ENCODE results near the gene NXN.

The NXN gene

DNA sequence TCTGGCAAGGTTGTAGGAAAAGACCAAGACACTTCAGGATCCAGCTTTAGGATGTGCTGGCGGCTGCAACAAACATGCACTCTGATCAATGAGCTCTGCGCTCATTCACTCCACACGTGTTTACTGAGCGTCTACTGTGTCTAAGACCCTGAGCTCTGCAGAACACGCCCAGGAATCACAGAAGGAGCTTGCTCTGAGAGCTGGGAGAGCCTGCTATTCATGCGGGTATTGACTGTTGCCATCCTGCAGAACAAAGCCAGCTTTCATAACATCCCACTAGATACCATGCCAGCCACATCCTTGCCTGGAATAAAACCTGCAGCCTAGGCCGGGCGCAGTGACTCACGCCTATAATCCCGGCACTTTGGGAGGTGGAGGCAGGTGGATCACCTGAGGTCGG is 44.1 kb downstream of the NXN start:
- no peaks in the 10 kb centered on the region for H3K36me3 ChIP-seq (ENCODE audit: control insufficient read depth, low read length)
- H3K4me1 ChIP-seq (ENCODE audit: control insufficient read depth, low read length), result no peaks in the 10 kb centered on the region
- no peak overlapping the region for H3K4me2 ChIP-seq (ENCODE audit: low read length)
- no peak overlapping the region for H3K27ac ChIP-seq (ENCODE audit: low read depth, low read length)
- H3K4me3 ChIP-seq (ENCODE audit: low read length), result no peak overlapping the region
- no peaks in the 10 kb centered on the region for H3F3A ChIP-seq (ENCODE audit: control insufficient read depth, insufficient read depth)
- H3K9me3 ChIP-seq (ENCODE audit: control insufficient read depth, insufficient read depth, low read length), result no peaks in the 10 kb centered on the region
- H4K20me1 ChIP-seq (ENCODE audit: control insufficient read depth, insufficient read depth, low read depth, low read length), result no peaks in the 10 kb centered on the region
- H3K27me3 ChIP-seq (ENCODE audit: control insufficient read depth, low read length), result no peaks in the 10 kb centered on the region
- TF ChIP-seq, protein P1, sequence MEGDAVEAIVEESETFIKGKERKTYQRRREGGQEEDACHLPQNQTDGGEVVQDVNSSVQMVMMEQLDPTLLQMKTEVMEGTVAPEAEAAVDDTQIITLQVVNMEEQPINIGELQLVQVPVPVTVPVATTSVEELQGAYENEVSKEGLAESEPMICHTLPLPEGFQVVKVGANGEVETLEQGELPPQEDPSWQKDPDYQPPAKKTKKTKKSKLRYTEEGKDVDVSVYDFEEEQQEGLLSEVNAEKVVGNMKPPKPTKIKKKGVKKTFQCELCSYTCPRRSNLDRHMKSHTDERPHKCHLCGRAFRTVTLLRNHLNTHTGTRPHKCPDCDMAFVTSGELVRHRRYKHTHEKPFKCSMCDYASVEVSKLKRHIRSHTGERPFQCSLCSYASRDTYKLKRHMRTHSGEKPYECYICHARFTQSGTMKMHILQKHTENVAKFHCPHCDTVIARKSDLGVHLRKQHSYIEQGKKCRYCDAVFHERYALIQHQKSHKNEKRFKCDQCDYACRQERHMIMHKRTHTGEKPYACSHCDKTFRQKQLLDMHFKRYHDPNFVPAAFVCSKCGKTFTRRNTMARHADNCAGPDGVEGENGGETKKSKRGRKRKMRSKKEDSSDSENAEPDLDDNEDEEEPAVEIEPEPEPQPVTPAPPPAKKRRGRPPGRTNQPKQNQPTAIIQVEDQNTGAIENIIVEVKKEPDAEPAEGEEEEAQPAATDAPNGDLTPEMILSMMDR (IDR thresholded peaks at IDR 0.05; ENCODE audit: low read depth, low read length, poor library complexity, severe bottlenecking), result no peak
- TF ChIP-seq EZH2phosphoT487 (IDR thresholded peaks at IDR 0.05; ENCODE audit: borderline replicate concordance, low read length), result no peak
- no peaks in the 10 kb centered on the region for H3K9me2 ChIP-seq (replicated peaks; ENCODE audit: control insufficient read depth, low read length)
- no peaks in the 10 kb centered on the region for H3K79me2 ChIP-seq (ENCODE audit: control insufficient read depth, low read length)

DNA sequence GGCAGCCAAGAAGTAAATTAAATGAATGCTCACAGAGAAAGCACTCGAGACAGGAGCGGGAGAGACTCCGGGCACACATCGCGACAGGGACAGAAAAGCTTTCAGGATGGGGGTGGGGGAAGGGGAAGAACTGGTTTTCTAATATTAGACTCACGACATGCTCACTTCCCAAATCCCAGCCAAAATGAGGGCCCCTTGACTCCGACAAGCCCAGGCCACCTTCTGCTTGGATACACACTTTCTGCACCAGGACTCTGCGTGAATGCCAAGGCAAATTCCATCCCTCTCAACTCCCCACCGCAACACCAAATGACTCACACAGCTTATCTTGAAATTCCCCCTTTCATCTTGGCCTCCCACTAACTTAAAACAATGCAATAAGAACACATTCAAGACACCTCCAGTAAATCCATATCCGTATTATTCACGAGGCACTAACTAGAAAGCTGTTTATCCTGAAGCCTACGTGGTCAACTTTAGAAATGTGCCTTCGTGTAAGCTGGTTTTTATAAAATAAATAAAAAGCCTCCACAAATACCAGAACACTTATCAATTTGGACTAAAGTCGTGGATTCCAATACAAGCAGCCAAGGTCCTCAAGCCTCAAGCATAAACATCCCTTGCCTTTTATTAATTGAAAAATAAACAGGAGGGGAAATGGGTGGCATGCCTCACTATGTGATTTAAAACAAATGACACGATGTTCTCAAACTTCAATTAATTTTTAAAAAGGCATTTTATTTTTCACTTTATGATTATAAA is 46.1 kb downstream of the NXN start:
- H3K4me3 ChIP-seq (ENCODE audit: low read length), result no peak overlapping the region
- no peaks in the 10 kb centered on the region for H3K4me1 ChIP-seq (ENCODE audit: control insufficient read depth, low read length)
- no peaks in the 10 kb centered on the region for H3F3A ChIP-seq (ENCODE audit: control insufficient read depth, insufficient read depth)
- no peaks in the 10 kb centered on the region for H4K20me1 ChIP-seq (ENCODE audit: control insufficient read depth, insufficient read depth, low read depth, low read length)
- H3K4me2 ChIP-seq (ENCODE audit: low read length), result no peak overlapping the region
- no peaks in the 10 kb centered on the region for H3K9me3 ChIP-seq (ENCODE audit: control insufficient read depth, insufficient read depth, low read length)
- H3K27me3 ChIP-seq (ENCODE audit: control insufficient read depth, low read length), result no peaks in the 10 kb centered on the region
- no peak overlapping the region for H3K27ac ChIP-seq (ENCODE audit: low read depth, low read length)
- H3K9me2 ChIP-seq (replicated peaks; ENCODE audit: control insufficient read depth, low read length), result no peaks in the 10 kb centered on the region
- no peak for TF ChIP-seq EZH2phosphoT487 (IDR thresholded peaks at IDR 0.05; ENCODE audit: borderline replicate concordance, low read length)
- TF ChIP-seq, protein P1 (IDR thresholded peaks at IDR 0.05; ENCODE audit: low read depth, low read length, poor library complexity, severe bottlenecking), result no peak
- no peaks in the 10 kb centered on the region for H3K79me2 ChIP-seq (ENCODE audit: control insufficient read depth, low read length)
- no peaks in the 10 kb centered on the region for H3K36me3 ChIP-seq (ENCODE audit: control insufficient read depth, low read length)

DNA sequence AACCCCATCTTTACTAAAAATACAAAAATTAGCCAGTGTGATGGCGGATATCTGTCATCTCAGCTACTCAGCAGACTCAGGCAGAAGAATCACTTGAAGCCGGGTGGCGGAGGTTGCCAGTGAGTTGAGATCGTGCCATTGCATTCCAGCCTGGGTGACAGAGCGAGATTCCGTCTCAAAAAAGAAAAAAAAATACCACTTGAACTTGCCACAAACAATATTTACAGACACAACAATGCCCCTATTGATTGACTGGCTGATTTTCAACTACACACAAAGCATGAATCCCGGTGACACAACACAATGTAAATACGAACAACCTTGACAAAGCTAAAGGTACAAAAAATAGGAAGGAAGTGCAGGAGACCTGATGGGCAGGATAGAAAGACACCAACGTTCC is 49.3 kb downstream of the NXN start:
- Histone ChIP-seq H3K9me2 (replicated peaks; ENCODE audit: control insufficient read depth, low read length) (no peaks in the 10 kb centered on the region), H3K36me3 (ENCODE audit: control insufficient read depth, low read length) (no peaks in the 10 kb centered on the region), H3K4me3 (ENCODE audit: low read length) (no peak overlapping the region), H3K4me1 (ENCODE audit: control insufficient read depth, low read length) (no peaks in the 10 kb centered on the region), H3K79me2 (ENCODE audit: control insufficient read depth, low read length) (no peaks in the 10 kb centered on the region), H4K20me1 (ENCODE audit: control insufficient read depth, insufficient read depth, low read depth, low read length) (no peaks in the 10 kb centered on the region), H3K27me3 (ENCODE audit: control insufficient read depth, low read length) (no peaks in the 10 kb centered on the region), H3F3A (ENCODE audit: control insufficient read depth, insufficient read depth) (no peaks in the 10 kb centered on the region), H3K4me2 (ENCODE audit: low read length) (no peak overlapping the region), H3K27ac (ENCODE audit: low read depth, low read length) (no peak overlapping the region), H3K9me3 (ENCODE audit: control insufficient read depth, insufficient read depth, low read length) (no peaks in the 10 kb centered on the region)
- no peak for TF ChIP-seq EZH2phosphoT487 (IDR thresholded peaks at IDR 0.05; ENCODE audit: borderline replicate concordance, low read length)
- TF ChIP-seq, protein P1 (IDR thresholded peaks at IDR 0.05; ENCODE audit: low read depth, low read length, poor library complexity, severe bottlenecking), result no peak
